Measurements from ENCODE around the gene THTPA. TPM values are rescaled to one million over a fixed set of nuclear protein-coding genes. Genes with fewer than 3 reads are reported as not detected.

THTPA gene
- total RNA-seq, 1 donor from 2014 or later = 13.7 TPM

DNA sequence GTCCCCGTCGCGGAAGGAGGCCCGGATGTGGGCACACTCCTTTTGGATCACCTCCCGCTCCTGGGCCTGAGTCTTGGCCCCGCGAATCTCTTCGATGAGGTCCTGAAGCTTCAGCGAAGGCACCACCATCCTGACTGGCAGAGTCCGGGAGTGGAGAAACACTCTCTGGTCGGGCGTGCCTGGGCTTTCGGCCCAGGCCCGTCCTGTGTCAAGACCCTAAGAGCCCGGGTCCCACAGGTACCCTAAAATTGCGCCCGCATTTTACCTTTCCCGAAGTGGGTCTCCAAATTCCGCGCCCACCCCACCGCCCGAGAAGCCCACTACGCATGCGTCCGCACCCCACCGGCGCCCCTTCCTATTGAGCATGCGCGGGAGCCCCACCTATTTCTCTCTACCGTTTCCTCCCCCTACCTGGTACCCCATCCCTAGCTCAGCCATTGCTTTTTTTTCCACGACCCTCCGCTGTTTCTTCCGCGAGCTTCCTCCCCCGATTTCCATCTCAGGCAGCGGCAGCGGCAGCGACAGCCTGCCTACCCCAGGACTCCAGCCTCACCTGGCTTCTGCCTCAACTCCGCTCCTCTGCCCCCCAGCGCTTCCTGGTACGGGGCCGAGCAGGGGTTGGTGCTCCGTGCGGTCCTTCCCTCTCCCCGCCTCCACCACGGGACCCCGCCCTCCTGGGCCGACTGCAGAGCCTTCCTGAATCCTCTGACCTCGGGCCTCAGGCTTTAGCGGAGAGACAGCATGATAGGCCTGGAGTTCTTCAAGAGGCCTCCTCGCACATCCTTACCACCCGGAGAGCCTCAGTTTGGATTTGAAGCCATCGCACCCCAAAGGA is 11.3 kb downstream of the THTPA start, which contains the start of gene AP1G2:
AP1G2 (minus strand) TSS at position 606 of the 835 bp plus-strand sequence; CDS start at position 129, 477 bp downstream.
- peaks cover 30% of the 10 kb centered on the region for H3K36me3 Mint-ChIP-seq (ENCODE audit: low read depth)
- DNase-seq (ENCODE audit: low spot score) = peak; percentile 86
- H3K4me1 Mint-ChIP-seq (ENCODE audit: low read depth) = peaks cover 14% of the 10 kb centered on the region
- peak within 1 kb of the TSS; percentile 99 for H3K4me3 Mint-ChIP-seq (ENCODE audit: low read depth)
- peak within 1 kb of the TSS; percentile 95 for H3K27ac Mint-ChIP-seq
- H3K27me3 Mint-ChIP-seq (ENCODE audit: low read depth) = peaks cover 4% of the 10 kb centered on the region
- no peaks in the 10 kb centered on the region for H3K9me3 Mint-ChIP-seq
- intact Hi-C loops (cut with micrococcal nuclease) = loop anchor here (1.0 to 5.0 kb wide), 2 partner anchors 12 to 385 kb away; partner anchors contain the start of gene DHRS4

DNA sequence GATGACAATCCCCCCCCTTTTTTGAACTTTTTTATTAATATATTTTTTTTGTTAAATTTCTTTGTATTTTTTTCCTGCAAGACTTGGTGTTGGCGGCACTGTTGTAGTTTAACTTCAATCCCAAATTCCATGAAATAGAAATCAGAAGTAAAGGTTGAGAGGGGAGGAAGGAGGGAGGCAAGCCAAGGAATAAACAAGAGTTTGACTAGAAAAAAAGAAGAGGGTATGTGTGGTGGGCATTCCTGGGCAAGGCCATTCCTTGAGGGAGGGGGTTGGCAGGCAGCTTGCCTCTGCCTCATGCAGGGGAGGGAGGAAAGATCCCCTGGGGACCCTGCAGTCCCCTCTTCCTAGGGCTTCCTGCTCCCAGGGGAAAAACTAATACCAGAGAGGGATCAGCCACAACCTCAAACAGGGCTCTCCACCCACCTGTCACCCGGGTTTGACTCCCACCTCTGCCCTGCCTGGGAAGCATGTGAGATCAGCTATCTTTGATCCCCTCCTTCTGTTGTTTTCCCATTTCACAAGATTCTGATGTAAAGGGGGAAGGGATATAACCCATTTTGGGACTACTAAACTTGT is 12.0 kb downstream of the THTPA start:
- Mint-ChIP-seq H3K4me3 (ENCODE audit: low read depth) (peak overlapping the region; percentile 99), H3K36me3 (ENCODE audit: low read depth) (peaks cover 25% of the 10 kb centered on the region), H3K27ac (peak overlapping the region; percentile 95), H3K4me1 (ENCODE audit: low read depth) (peaks cover 19% of the 10 kb centered on the region), H3K9me3 (no peaks in the 10 kb centered on the region), H3K27me3 (ENCODE audit: low read depth) (peaks cover 7% of the 10 kb centered on the region)
- intact Hi-C loops (cut with micrococcal nuclease) = loop anchor here (5.0 kb wide), 1 partner anchor 384 kb away; the partner anchor contains the start of gene DHRS4
- DNase-seq (ENCODE audit: low spot score) = no peak

DNA sequence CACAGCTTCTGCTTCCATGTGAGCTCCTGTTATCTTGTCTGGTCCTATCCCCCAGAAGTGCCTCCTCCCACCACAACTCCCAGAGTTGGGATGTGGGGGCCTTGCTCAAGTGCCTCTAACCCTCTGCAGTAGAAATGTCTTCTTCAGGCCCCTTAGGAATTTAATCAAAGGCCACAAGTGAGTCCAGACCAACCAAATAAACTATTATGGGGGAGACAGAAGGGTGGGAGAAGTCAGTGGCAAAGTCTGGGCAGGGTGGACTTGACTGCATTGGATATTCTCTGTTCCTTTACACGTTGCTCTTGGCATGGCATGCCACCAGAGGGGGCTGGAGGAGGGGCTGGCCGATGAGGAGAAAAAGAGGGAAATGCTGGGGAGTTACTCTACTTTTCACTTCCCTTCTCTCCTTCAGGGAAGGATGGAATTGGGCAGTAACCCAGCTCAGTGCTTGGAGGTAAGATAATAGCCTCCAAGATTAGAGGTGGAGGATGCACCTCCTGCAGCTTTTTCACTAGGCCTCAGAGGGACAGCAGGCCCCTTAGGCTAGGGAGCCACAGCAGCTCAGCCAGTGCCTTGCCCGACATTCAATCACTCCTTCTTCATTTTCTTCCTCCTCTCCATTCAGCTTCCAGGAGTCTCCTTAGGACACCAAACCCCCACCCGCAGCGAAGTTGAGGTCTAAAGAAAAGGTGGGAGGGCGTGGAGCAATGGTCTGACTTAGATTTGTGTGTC is 12.7 kb downstream of the THTPA start:
- no peak for DNase-seq (ENCODE audit: low spot score)

DNA sequence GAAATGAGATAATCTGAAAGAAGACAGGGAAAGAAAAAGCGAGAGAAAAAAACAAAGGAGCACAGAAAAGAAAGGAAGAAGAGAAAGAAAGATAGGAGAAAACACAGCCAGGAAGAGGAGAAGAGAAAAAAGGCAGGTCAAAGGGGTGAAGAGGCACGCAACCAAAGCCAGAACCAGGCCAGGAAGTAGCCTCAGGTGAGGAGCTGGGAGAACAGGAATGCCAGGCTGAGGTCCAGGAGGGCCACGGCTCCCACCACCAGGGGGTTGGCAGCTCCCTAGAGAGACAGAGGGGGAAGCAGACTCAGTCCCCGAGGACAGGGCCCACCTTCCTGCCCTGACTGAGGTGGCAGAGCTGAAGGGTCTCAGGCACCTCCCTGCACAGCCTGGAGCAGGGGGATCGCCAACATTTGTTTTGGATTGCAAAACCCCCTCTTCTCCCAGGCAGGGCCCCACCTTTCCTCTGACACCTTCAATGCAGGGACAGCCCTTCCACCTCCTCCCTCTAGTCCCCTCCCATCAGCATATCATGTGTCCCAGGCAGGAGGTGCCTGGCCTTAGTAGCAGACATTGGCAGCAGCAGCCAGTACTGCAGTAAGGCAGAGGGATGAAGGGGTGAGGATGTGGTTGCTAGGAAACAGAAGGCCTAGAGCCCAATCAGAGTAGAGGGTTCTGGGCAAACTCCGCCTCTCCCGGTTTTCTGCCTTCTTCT is 13.5 kb downstream of the THTPA start:
- intact Hi-C loops (cut with micrococcal nuclease) = loop anchor here (5.0 kb wide), 1 partner anchor 383 kb away; the partner anchor contains the start of gene DHRS4
- Mint-ChIP-seq H3K4me1 (ENCODE audit: low read depth) (peaks cover 19% of the 10 kb centered on the region), H3K27ac (no peak overlapping the region), H3K4me3 (ENCODE audit: low read depth) (no peak overlapping the region), H3K27me3 (ENCODE audit: low read depth) (peaks cover 10% of the 10 kb centered on the region), H3K9me3 (no peaks in the 10 kb centered on the region), H3K36me3 (ENCODE audit: low read depth) (peaks cover 13% of the 10 kb centered on the region)
- DNase-seq (ENCODE audit: low spot score) = no peak

More for the DNA sequence above, 12.7 kb downstream of the THTPA start:
- Mint-ChIP-seq H3K9me3 (no peaks in the 10 kb centered on the region), H3K36me3 (ENCODE audit: low read depth) (peaks cover 21% of the 10 kb centered on the region), H3K27ac (peak overlapping the region; percentile 51), H3K27me3 (ENCODE audit: low read depth) (peaks cover 9% of the 10 kb centered on the region), H3K4me1 (ENCODE audit: low read depth) (peaks cover 19% of the 10 kb centered on the region), H3K4me3 (ENCODE audit: low read depth) (peak overlapping the region; percentile 99)
- intact Hi-C loops (cut with micrococcal nuclease) = loop anchor here (5.0 kb wide), 1 partner anchor 384 kb away; the partner anchor contains the start of gene DHRS4

DNA sequence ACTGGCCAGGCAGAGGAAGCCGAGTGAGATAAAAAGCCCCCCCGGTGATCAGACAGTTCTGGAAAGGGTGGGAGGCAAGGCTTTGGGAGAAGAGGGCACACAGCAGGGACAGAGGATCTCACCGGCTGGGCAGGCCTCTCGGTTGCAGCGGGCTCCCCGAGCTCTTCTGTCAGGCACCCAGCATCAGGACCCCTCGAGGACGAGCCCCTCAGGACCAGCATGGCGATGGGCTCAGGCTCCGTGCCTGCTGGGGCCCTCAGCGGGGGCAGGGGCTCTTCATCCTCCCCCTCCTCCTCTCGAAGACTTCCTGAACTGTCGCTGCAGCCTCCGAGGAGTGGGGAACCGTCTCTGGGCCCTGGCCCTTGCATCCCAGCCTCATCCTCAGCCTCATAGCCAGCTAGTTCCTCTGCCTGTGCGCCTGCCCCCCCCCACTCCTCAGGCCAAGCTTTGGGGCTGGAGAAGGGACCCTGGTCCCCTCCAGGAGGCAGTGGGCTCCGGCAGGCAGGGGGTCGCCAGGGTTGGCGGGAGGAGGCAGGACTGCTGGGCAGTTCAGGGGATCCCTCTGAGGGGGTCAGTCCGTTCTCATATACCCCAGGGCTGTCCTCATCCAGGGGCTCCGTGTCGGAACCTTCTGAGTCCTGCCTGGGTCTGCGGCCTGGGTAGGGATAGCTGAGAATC is 14.9 kb downstream of the THTPA start:
- peaks cover 19% of the 10 kb centered on the region for H3K27me3 Mint-ChIP-seq (ENCODE audit: low read depth)
- H3K9me3 Mint-ChIP-seq = no peaks in the 10 kb centered on the region
- no peak for DNase-seq (ENCODE audit: low spot score)
- H3K4me3 Mint-ChIP-seq (ENCODE audit: low read depth) = no peak overlapping the region
- peaks cover 2% of the 10 kb centered on the region for H3K36me3 Mint-ChIP-seq (ENCODE audit: low read depth)
- H3K4me1 Mint-ChIP-seq (ENCODE audit: low read depth) = peaks cover 19% of the 10 kb centered on the region
- no peak overlapping the region for H3K27ac Mint-ChIP-seq
- intact Hi-C loops (cut with micrococcal nuclease) = no loop called here

DNA sequence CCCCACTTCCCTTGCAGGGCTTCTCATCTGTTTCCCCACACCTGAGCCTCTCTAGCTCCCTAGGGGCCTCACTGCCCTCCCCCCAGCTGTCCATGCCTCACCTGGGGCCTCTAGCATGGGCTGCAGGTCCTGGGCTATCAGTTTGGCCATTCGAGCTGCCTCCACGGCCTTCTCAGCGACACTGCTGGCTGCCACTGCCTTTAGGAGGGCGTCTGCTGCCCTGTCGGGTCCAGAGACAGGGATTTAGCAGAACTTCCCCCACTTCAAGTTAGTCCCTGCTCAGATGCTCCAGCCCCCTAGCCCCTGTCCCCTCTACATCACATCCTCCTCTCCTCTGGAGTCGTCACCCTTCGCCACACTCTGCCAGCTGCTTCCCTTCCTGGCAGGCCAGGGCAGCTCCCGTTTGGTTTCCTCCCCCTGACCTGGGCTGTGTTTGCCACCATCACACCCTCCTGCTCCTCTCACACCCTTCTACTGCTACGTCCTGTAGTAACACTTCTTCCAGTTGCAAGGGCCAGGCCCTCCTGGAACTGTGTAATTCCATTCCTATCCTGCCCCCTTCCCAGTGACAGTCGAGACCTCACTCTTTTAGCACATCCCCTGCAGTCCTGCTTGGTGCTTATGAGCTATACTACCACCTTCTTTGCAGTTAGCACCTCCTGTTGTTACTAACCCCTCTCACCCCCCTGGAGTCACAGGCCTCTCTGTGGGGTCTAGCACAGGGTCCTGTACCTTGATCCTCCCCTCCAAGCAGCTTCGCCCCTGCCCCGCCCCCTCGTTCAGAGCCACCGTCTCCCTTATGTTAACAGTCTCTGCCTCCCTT is 15.8 kb downstream of the THTPA start:
- Mint-ChIP-seq H3K36me3 (ENCODE audit: low read depth) (peaks cover 6% of the 10 kb centered on the region), H3K4me1 (ENCODE audit: low read depth) (peaks cover 23% of the 10 kb centered on the region), H3K9me3 (no peaks in the 10 kb centered on the region), H3K27me3 (ENCODE audit: low read depth) (peaks cover 27% of the 10 kb centered on the region), H3K4me3 (ENCODE audit: low read depth) (no peak overlapping the region), H3K27ac (no peak overlapping the region)
- DNase-seq (ENCODE audit: low spot score) = no peak
- intact Hi-C loops (cut with micrococcal nuclease) = no loop called here

DNA sequence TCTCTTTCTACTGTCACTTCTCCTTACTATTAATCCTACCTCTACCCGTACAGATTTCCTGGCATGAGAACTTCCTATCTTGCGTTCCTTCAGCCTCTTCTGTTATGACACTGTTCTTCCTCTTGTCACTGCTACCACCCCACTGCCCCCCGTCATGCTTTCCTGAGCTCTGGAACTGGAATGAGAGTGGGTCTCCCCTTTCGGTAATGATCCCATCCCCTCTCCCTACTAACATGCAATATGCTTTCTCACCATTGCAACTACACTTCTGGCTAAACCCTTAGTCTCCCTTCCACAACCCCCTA is 16.4 kb downstream of the THTPA start:
- Mint-ChIP-seq H3K4me1 (ENCODE audit: low read depth) (peaks cover 23% of the 10 kb centered on the region), H3K36me3 (ENCODE audit: low read depth) (peaks cover 5% of the 10 kb centered on the region), H3K27ac (no peak overlapping the region), H3K4me3 (ENCODE audit: low read depth) (no peak overlapping the region), H3K27me3 (ENCODE audit: low read depth) (peaks cover 27% of the 10 kb centered on the region), H3K9me3 (no peaks in the 10 kb centered on the region)
- intact Hi-C loops (cut with micrococcal nuclease) = no loop called here
- no peak for DNase-seq (ENCODE audit: low spot score)

DNA sequence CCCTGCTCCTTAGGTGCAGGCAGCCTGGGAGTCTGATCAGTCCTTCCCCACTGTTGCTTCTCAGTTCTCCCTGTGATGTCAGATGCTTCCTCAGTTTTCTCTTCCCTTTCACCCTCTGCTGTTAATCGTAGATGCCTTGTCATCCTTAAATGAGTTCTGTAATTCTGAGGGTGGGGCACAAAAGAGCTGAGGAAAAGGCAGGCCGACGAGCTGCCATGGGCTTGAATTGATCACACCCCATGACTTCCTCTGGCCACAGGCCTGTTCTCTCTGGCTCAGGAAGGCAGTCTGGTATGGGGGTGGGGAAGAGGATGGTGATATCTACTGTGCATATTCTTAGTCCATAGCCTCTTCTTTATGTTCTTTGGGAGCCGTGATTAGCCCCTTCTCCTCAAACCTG is 16.8 kb downstream of the THTPA start:
- no peak overlapping the region for H3K4me3 Mint-ChIP-seq (ENCODE audit: low read depth)
- intact Hi-C loops (cut with micrococcal nuclease) = no loop called here
- peaks cover 27% of the 10 kb centered on the region for H3K27me3 Mint-ChIP-seq (ENCODE audit: low read depth)
- no peaks in the 10 kb centered on the region for H3K9me3 Mint-ChIP-seq
- no peak overlapping the region for H3K27ac Mint-ChIP-seq
- peaks cover 4% of the 10 kb centered on the region for H3K36me3 Mint-ChIP-seq (ENCODE audit: low read depth)
- H3K4me1 Mint-ChIP-seq (ENCODE audit: low read depth) = peaks cover 23% of the 10 kb centered on the region
- DNase-seq (ENCODE audit: low spot score) = no peak

DNA sequence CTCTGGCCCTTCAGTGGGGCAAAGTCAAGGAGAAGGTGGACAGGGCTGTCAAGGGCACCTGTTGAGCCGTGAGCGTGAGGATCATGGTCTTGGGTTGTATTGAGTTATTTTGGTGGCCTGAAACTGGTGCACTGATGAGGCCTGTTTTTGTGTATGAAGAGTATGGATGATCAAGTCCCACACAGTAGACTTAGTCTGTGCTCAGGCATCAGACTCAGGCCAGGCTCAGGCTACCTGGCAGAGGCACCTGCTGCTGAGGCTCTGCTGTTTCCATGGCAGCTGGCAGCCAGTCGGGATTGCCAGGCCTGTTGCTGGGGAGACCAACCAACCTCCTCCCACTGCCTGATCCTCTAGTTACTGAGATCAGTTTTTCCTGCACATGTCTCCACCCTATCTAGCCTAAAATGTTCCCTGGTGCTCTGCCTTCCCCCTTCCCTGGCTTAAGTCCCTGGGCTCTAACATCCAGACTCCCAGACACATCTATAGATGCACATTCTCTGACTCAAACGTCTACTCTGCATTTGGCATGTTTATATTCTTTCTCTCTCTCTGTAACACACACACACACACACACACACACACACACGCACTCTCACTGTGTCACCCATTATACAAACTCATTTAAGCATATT is 17.4 kb downstream of the THTPA start:
- Mint-ChIP-seq H3K4me3 (ENCODE audit: low read depth) (no peak overlapping the region), H3K27me3 (ENCODE audit: low read depth) (peaks cover 30% of the 10 kb centered on the region), H3K4me1 (ENCODE audit: low read depth) (peaks cover 16% of the 10 kb centered on the region), H3K9me3 (no peaks in the 10 kb centered on the region), H3K36me3 (ENCODE audit: low read depth) (peaks cover 4% of the 10 kb centered on the region), H3K27ac (no peak overlapping the region)
- DNase-seq (ENCODE audit: low spot score) = no peak
- intact Hi-C loops (cut with micrococcal nuclease) = no loop called here

DNA sequence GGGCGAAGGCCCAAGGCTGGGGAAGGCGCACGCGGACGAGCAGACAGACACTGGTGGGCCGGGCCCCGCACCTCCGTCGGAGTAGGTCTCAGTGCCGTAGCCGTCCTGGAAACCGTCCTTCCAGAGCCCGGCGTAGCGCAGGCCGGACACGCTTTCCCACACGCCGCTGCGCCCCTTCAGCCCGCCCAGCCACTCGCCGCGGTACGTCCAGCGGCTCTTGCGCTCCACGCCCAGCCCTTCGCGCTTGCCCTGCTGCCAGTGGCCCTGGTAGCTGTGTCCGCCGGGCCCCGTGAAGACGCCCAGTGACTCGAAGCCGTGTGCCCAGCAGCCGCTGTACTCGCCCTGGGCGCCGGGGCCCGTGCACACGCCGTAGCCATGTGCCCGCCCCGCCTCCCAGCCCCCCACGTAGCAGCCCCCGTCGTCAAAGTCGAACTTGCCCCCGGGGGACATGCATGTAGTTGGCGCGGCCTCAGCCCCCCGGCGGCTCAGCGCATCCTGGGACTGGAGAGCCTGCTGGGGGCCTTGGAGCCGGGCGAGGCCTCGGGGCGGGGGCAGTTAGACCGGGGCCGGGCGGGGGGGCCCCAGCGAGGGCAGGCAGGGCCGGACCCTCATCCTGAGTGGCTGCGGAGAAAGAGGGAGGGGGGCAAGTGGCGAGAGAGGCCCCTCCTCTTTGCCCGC is 21.1 kb downstream of the THTPA start:
- intact Hi-C loops (cut with micrococcal nuclease) = no loop called here
- DNase-seq (ENCODE audit: low spot score) = no peak
- peaks cover 39% of the 10 kb centered on the region for H3K27me3 Mint-ChIP-seq (ENCODE audit: low read depth)
- H3K9me3 Mint-ChIP-seq = no peaks in the 10 kb centered on the region
- peaks cover 4% of the 10 kb centered on the region for H3K36me3 Mint-ChIP-seq (ENCODE audit: low read depth)
- H3K4me3 Mint-ChIP-seq (ENCODE audit: low read depth) = peak overlapping the region; percentile 7
- H3K4me1 Mint-ChIP-seq (ENCODE audit: low read depth) = peaks cover 14% of the 10 kb centered on the region
- no peak overlapping the region for H3K27ac Mint-ChIP-seq

Data from activated T-helper 2 cell treated with anti-CD3 and anti-CD28 coated beads, Interferon-gamma antibody, Interleukin-2, Interleukin-4, amounts not matched to agents 10 μg/mL and 5 μg/mL and 100 μg/mL, durations not matched to agents 14 hours and 24 hours and 36 hours (primary cell).